Measurements from ENCODE around the gene COX6B2. TPM values are rescaled to one million over a fixed set of nuclear protein-coding genes. Genes with fewer than 3 reads are reported as not detected.

COX6B2 gene
- total RNA-seq, 4 donors from 2014 or later = 4.0 to 58.7 (median 21.0) TPM

DNA sequence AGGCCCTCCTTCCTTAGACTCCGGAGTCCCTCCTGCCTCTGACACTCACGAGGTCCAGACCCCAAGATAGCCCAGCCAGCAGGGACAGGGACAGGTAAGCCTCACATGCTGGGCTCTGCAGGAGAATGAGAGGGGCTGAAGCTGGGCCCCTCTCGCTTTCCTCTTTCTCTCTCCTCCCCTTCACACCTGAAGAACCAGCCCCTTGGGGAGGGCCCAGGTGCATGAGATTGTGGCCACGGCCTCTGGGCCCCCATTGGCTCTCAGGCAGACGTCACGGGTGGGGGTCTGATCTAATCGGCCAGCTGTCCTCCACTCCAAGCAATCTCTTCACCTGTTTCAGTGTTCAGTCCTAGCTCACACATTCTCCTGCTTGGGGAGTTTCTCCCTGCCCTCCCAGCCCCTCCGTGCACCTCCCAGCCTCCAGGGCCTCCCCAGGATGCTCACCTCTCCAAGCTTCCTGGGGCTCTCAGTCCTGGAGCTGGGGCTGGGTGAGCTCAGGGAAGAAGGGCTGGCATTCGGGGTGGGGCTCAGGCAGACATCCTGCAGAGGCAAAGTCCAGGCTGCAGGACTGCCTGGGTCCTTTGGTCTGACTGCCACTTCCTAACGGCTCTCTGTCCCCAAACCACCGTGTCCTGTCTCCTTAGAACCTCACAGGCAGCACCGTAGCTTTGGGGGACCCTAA, 32.2 kb downstream of the COX6B2 start:
- TF ChIP-seq POLR2AphosphoS5 (IDR thresholded peaks at IDR 0.05) (peak in 2 of 3 donors; percentile 43 to 67), POLR2A (IDR thresholded peaks at IDR 0.05) (peak; percentile 50), EP300 (IDR thresholded peaks at IDR 0.05; ENCODE audit: low read depth) (no peak)
- Histone ChIP-seq H3K27me3 (no peaks in the 10 kb centered on the region), H3K4me1 (peaks cover 0 to 23% (median 12%) of the 10 kb centered on the region in 4 donors), H3K4me3 (peak overlapping the region in 1 of 4 donors; percentile 16), H3K27ac (peak overlapping the region; percentile 46 to 57 (median 52)), H3K9me3 (no peaks in the 10 kb centered on the region), H3K36me3 (no peaks in the 10 kb centered on the region)
- in situ Hi-C loops (cut with MboI; ENCODE audit: low pct_ligation_motif_present in 1 of 4, low pct_unique_long_range_greater_than_20kb in 1 of 4, low sequenced_read_pairs in 3 of 4) = no loop called here
- DNase-seq = peak; percentile 77
- intact Hi-C loops (cut with DNase I; ENCODE audit: low total_unique reads) = no loop called here
- 59% methylated on average over 12 of the region's 12 CpGs; no CpG with 5 or more reads in 1 of the 2 donors for WGBS, 2 donors (ENCODE audit: low coverage in 1 of 2)

GRCh38 chr19:55321466-55322137, 32.9 kb downstream of the COX6B2 start:
- in situ Hi-C loops (cut with MboI; ENCODE audit: low pct_ligation_motif_present in 1 of 4, low pct_unique_long_range_greater_than_20kb in 1 of 4, low sequenced_read_pairs in 3 of 4) (no loop called here), intact Hi-C loops (cut with DNase I; ENCODE audit: low total_unique reads) (no loop called here)
- DNase-seq = peak; percentile 41
- H3K4me3 ChIP-seq = peak overlapping the region in 1 of 4 donors; percentile 16
- no peak for TF ChIP-seq EP300 (IDR thresholded peaks at IDR 0.05; ENCODE audit: low read depth)
- TF ChIP-seq POLR2A (IDR thresholded peaks at IDR 0.05) = no peak
- peak overlapping the region; percentile 2 to 57 (median 52) for H3K27ac ChIP-seq
- 59 to 60% methylated on average over 1 to 9 of the region's 9 CpGs for WGBS, 2 donors (ENCODE audit: low coverage in 1 of 2)
- H3K36me3 ChIP-seq = no peaks in the 10 kb centered on the region
- H3K4me1 ChIP-seq = peaks cover 0 to 23% (median 12%) of the 10 kb centered on the region in 4 donors
- no peaks in the 10 kb centered on the region for H3K9me3 ChIP-seq
- H3K27me3 ChIP-seq = no peaks in the 10 kb centered on the region

- H3K36me3 ChIP-seq = no peaks in the 10 kb centered on the region
- H3K27ac ChIP-seq = peak overlapping the region; percentile 2 to 57 (median 52)
- H3K27me3 ChIP-seq = no peaks in the 10 kb centered on the region
- no peak for DNase-seq
- peak overlapping the region in 1 of 4 donors; percentile 16 for H3K4me3 ChIP-seq
- H3K9me3 ChIP-seq = no peaks in the 10 kb centered on the region
- TF ChIP-seq EP300 (IDR thresholded peaks at IDR 0.05; ENCODE audit: low read depth) = no peak
- TF ChIP-seq CTCF (IDR thresholded peaks at IDR 0.05) = no peak
- no peak for TF ChIP-seq POLR2AphosphoS5 (IDR thresholded peaks at IDR 0.05)
- no peak for TF ChIP-seq POLR2A (IDR thresholded peaks at IDR 0.05)
- intact Hi-C loops (cut with DNase I; ENCODE audit: low total_unique reads) (no loop called here), in situ Hi-C loops (cut with MboI; ENCODE audit: low pct_ligation_motif_present in 1 of 4, low pct_unique_long_range_greater_than_20kb in 1 of 4, low sequenced_read_pairs in 3 of 4) (no loop called here)
- peaks cover 0 to 23% (median 12%) of the 10 kb centered on the region in 4 donors for H3K4me1 ChIP-seq
- WGBS, 2 donors (ENCODE audit: low coverage in 1 of 2) = 82 to 92% methylated on average over 2 to 5 of the region's 8 CpGs
These were observed 33.6 kb downstream of the COX6B2 start for GRCh38 chr19:55320844-55321419.

DNA sequence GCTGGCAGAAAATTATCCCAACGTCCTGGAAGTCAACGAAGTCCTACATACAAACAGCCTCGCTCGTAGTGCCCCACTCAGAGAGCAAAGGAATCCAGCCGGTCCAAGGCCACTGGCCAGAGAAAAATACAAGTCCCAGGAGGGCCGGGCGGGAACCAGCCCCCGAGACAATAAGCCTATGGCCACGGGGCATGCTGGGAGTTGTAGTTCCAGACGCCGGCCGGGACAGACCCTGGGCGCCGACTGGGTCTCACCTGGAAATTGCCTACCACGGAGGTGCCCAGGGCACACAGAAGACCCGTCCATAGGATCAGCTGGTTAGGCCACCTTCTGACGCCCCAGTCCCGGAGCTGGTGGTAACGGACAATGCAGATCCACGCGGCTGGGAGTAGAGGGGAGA, 34.7 kb downstream of the COX6B2 start:
- no peaks in the 10 kb centered on the region for H3K9me3 ChIP-seq

More for the DNA sequence above, 34.7 kb downstream of the COX6B2 start:
- H3K36me3 ChIP-seq = no peaks in the 10 kb centered on the region
- in situ Hi-C loops (cut with MboI; ENCODE audit: low pct_ligation_motif_present in 1 of 4, low pct_unique_long_range_greater_than_20kb in 1 of 4, low sequenced_read_pairs in 3 of 4) (no loop called here), intact Hi-C loops (cut with DNase I; ENCODE audit: low total_unique reads) (no loop called here)
- DNase-seq = no peak
- no peak overlapping the region for H3K27ac ChIP-seq
- H3K4me1 ChIP-seq = peaks cover 0 to 23% (median 12%) of the 10 kb centered on the region in 4 donors
- no peak for TF ChIP-seq CTCF (IDR thresholded peaks at IDR 0.05)
- TF ChIP-seq POLR2AphosphoS5 (IDR thresholded peaks at IDR 0.05) = no peak
- TF ChIP-seq EP300 (IDR thresholded peaks at IDR 0.05; ENCODE audit: low read depth) = no peak
- TF ChIP-seq POLR2A (IDR thresholded peaks at IDR 0.05) = no peak
- H3K4me3 ChIP-seq = no peak overlapping the region
- H3K27me3 ChIP-seq = no peaks in the 10 kb centered on the region
- WGBS, 2 donors (ENCODE audit: low coverage in 1 of 2) = 63% methylated on average over 21 of the region's 21 CpGs; no CpG with 5 or more reads in 1 of the 2 donors
